HCT116 (cell line): Measurements from ENCODE around the gene MAPK1. TPM values are rescaled to one million over a fixed set of nuclear protein-coding genes. Genes with fewer than 3 reads are reported as not detected.

ENCODE experiments used
- ATAC-seq: fragments of 200-7000 bp; cut with Tn5 transposase; 2 replicates; pipeline ENCODE4 v1.9.1; 2020; ENCODE audit warnings: mild to moderate bottlenecking, moderate library complexity
- BruUV-seq: library from RNA; stranded (reverse); fragments of 400-500 nt; replicated peaks from 2 replicates; lab custom pipeline; 2021; lab: Mats Ljungman, UMichigan
- CTCF ChIA-PET: fragments of 300-600 bp; sonication (Branson Sonifier 250); formaldehyde crosslinking; loops from one replicate; lab custom pipeline; 2021; ENCODE audit warnings: antibody characterized with exemption; lab: Charles Lee
- POLR2A ChIA-PET: fragments of 300-600, 350-600 bp; sonication (Branson Sonifier 250); formaldehyde crosslinking; loops from one replicate; lab custom pipeline; 2021; ENCODE audit warnings: antibody characterized with exemption; lab: Charles Lee
- RAD21 ChIA-PET, 2 experiments: fragments of 300-600 bp; sonication (Branson Sonifier 250); formaldehyde crosslinking; loops; one replicate each; lab custom pipeline; 2023; ENCODE audit warnings: low total read pairs in 2 of 2; ENCODE audit not compliant: uncharacterized antibody in 2 of 2, unreplicated experiment in 2 of 2, low non-redundant PET in 1 of 2; lab: Charles Lee
- DNase-seq: peaks from one replicate; pipeline ENCODE4 v3.0.0-alpha.2; 2010; ENCODE audit warnings: low read depth, low spot score
- H2AFZ ChIP-seq: fragments of 200-600 bp; shearing (Covaris generic), sonication (generic); 2 replicates; pipeline ENCODE4 v1.6.1; 2017; ENCODE audit warnings: low read depth, mixed run types, mixed read lengths, antibody characterized with exemption, low read length; ENCODE audit not compliant: poor library complexity, severe bottlenecking
- H3K27ac ChIP-seq: 2 replicates; pipeline ENCODE4 v1.5.1; 2012; ENCODE audit warnings: low read depth, low read length
- H3K27me3 ChIP-seq: fragments of 200-600 bp; sonication (generic); 2 replicates; pipeline ENCODE4 v1.6.1; 2016; ENCODE audit warnings: mixed run types, low read length, mixed read lengths; ENCODE audit not compliant: insufficient read depth
- H3K36me3 ChIP-seq, 2 experiments: fragments of 200-500 bp in 1 of 2; fragments of 200-600 bp in 1 of 2; sonication (Bioruptor generic) in 1 of 2; sonication (generic) in 1 of 2; 2 replicates each; pipeline versions ENCODE4 v1.5.1 to v1.6.1; 2014 to 2016; ENCODE audit warnings: low read length in 2 of 2, inconsistent platforms in 1 of 2, mixed read lengths in 1 of 2, mixed run types in 1 of 2; ENCODE audit not compliant: insufficient read depth in 2 of 2, control insufficient read depth in 1 of 2
- H3K4me1 ChIP-seq, 2 experiments: fragments of 200-600 bp in 1 of 2; sonication (generic) in 1 of 2; 2 replicates each; pipeline versions ENCODE4 v1.5.1 to v1.6.1; 2012 to 2017; ENCODE audit warnings: low read length in 2 of 2, inconsistent platforms in 1 of 2, mild to moderate bottlenecking in 1 of 2, mixed read lengths in 1 of 2, mixed run types in 1 of 2, moderate library complexity in 1 of 2; ENCODE audit not compliant: insufficient read depth in 2 of 2, control insufficient read depth in 1 of 2
- H3K4me2 ChIP-seq: fragments of 200-600 bp; sonication (generic); 2 replicates; pipeline ENCODE4 v1.6.1; 2017; ENCODE audit warnings: mixed run types, low read length, mixed read lengths
- H3K4me3 ChIP-seq, 2 experiments: fragments of 200-600 bp in 1 of 2; sonication (generic) in 1 of 2; replicated peaks in 1 of 2; 2 replicates each; pipeline ENCODE4 v1.5.1; 2011 to 2016; ENCODE audit warnings: low read length in 2 of 2, control low read depth in 1 of 2, low read depth in 1 of 2, mild to moderate bottlenecking in 1 of 2, mixed read lengths in 1 of 2, mixed run types in 1 of 2
- H3K79me2 ChIP-seq: fragments of 200-600 bp; sonication (generic); 2 replicates; pipeline ENCODE4 v1.6.1; 2017; ENCODE audit warnings: mild to moderate bottlenecking, mixed run types, low read length, moderate library complexity, mixed read lengths; ENCODE audit not compliant: insufficient read depth
- H3K9ac ChIP-seq: fragments of 200-600 bp; sonication (generic); 2 replicates; pipeline ENCODE4 v1.6.1; 2016; ENCODE audit warnings: low read length, mixed read lengths
- H3K9me2 ChIP-seq: fragments of 200-600 bp; sonication (generic), shearing (Covaris generic); 2 replicates; pipeline ENCODE4 v1.6.1; 2017; ENCODE audit warnings: mixed run types, mild to moderate bottlenecking, moderate library complexity; ENCODE audit not compliant: insufficient read depth
- H3K9me3 ChIP-seq, 2 experiments: fragments of 200-500 bp in 1 of 2; fragments of 200-600 bp in 1 of 2; sonication (Bioruptor generic) in 1 of 2; sonication (generic) in 1 of 2; 2 replicates each; pipeline ENCODE4 v1.6.1; 2014 to 2017; ENCODE audit warnings: low read length in 2 of 2, mixed read lengths in 2 of 2, inconsistent platforms in 1 of 2, low read depth in 1 of 2, mild to moderate bottlenecking in 1 of 2, mixed run types in 1 of 2, moderate library complexity in 1 of 2; ENCODE audit not compliant: control insufficient read depth in 1 of 2, insufficient read depth in 1 of 2
- H4K20me1 ChIP-seq: fragments of 200-600 bp; sonication (generic), shearing (Covaris generic); 2 replicates; pipeline ENCODE4 v1.6.1; 2017; ENCODE audit warnings: mixed run types, mild to moderate bottlenecking, moderate library complexity; ENCODE audit not compliant: insufficient read depth
- CBX3 ChIP-seq: IDR thresholded peaks from 2 replicates; pipeline ENCODE4 v1.6.1; 2012; ENCODE audit warnings: low read depth
- CEBPB ChIP-seq: IDR thresholded peaks from 2 replicates; pipeline ENCODE4 v1.6.1; 2012; ENCODE audit warnings: low read depth
- EGR1 ChIP-seq: IDR thresholded peaks from 2 replicates; pipeline ENCODE4 v1.6.1; 2012; ENCODE audit warnings: low read depth
- ELF1 ChIP-seq: IDR thresholded peaks from 2 replicates; pipeline ENCODE4 v1.6.1; 2012; ENCODE audit warnings: low read depth, borderline replicate concordance
- EZH2 ChIP-seq: fragments of 200-600 bp; sonication (generic); IDR thresholded peaks from 2 replicates; pipeline ENCODE4 v1.6.1; 2017; ENCODE audit warnings: antibody characterized with exemption, mixed run types
- POLR2A ChIP-seq: IDR thresholded peaks from 2 replicates; pipeline ENCODE4 v1.7.0; 2011; ENCODE audit warnings: borderline replicate concordance; ENCODE audit not compliant: insufficient read depth, insufficient read length; ENCODE audit errors: extremely low read depth
- RAD21 ChIP-seq: IDR thresholded peaks from 2 replicates; pipeline ENCODE4 v1.6.1; 2012; ENCODE audit warnings: low read depth, mild to moderate bottlenecking
- SP1 ChIP-seq: IDR thresholded peaks from 2 replicates; pipeline ENCODE4 v1.6.1; 2012; ENCODE audit warnings: low read depth
- YY1 ChIP-seq: IDR thresholded peaks from 2 replicates; pipeline ENCODE4 v1.6.1; 2011; ENCODE audit warnings: low read length, low read depth, moderate library complexity, mild to moderate bottlenecking; ENCODE audit not compliant: insufficient replicate concordance; ENCODE audit errors: extremely low read depth
- ZFX ChIP-seq: fragments of 450-650 bp; IDR thresholded peaks from 2 replicates; pipeline ENCODE4 v1.6.1; 2017
- ZNF274 ChIP-seq: fragments of 200-500 bp; sonication (Bioruptor generic); IDR thresholded peaks from 2 replicates; pipeline ENCODE4 v1.6.1; 2014; ENCODE audit warnings: mild to moderate bottlenecking, low read depth, low read length, inconsistent platforms
- intact Hi-C: fragments of 100-400 bp; cut with micrococcal nuclease; formaldehyde crosslinking; loops from 2 replicates; pipeline ENCODE4 v1.10.0; 2022
- total RNA-seq: library from RNA; stranded (reverse); gene quantifications from one replicate; pipeline ENCODE4 v1.2.1, GENCODE V29; 2021; ENCODE audit not compliant: unreplicated experiment
- TF ChIP-seq, protein P1 (sequence below): IDR thresholded peaks from 2 replicates; pipeline ENCODE4 v1.6.1; 2012
- TF ChIP-seq, protein P2 (sequence below), 3 experiments: fragments of 200-600 bp in 1 of 3; sonication (generic) in 1 of 3; IDR thresholded peaks in 2 of 3; conservative IDR thresholded peaks in 1 of 3; 2 replicates each; pipeline ENCODE4 v1.5.1; 2012 to 2017; ENCODE audit warnings: low read depth in 2 of 3, low read length in 2 of 3, antibody characterized with exemption in 1 of 3, borderline replicate concordance in 1 of 3, control low read depth in 1 of 3, mild to moderate bottlenecking in 1 of 3, mixed read lengths in 1 of 3, mixed run types in 1 of 3, moderate library complexity in 1 of 3; ENCODE audit not compliant: insufficient read depth in 1 of 3
- TF ChIP-seq, protein P3 (sequence below): IDR thresholded peaks from 2 replicates; pipeline ENCODE4 v1.6.1; 2011; ENCODE audit warnings: mild to moderate bottlenecking, low read length, moderate library complexity; ENCODE audit not compliant: insufficient replicate concordance; ENCODE audit errors: extremely low read depth
- TF ChIP-seq, protein P4 (sequence below): IDR thresholded peaks from 2 replicates; pipeline ENCODE4 v1.6.1; 2012; ENCODE audit warnings: low read depth

The MAPK1 gene
- total RNA-seq, 1 experiment from 2014 or later: 137 TPM

DNA sequence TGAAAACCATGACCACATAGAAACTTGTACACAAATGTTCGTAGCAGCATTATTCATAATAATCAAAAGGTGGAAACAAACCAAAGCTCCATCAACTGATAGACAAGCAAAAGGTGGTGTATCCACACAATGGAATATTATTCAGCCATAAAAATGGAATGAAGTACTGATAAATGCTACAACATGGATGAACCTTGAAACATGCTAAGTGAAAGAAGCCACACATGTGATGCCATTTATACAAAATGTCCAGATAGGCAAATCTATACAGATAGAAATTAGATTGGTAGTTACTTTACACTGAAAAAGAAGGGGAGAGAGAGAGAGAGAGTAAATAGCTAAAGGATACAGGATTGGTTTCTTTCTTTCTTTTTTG, 27.7 kb downstream of the MAPK1 start:
- TF ChIP-seq SP1: no peak
- TF ChIP-seq CEBPB: no peak
- TF ChIP-seq POLR2A: no peak
- no peak for TF ChIP-seq CBX3
- no peak for TF ChIP-seq ZNF274
- no peak for TF ChIP-seq YY1
- TF ChIP-seq RAD21: no peak
- TF ChIP-seq ELF1: no peak
- TF ChIP-seq EZH2: no peak
- TF ChIP-seq EGR1: no peak
- TF ChIP-seq, protein P1, sequence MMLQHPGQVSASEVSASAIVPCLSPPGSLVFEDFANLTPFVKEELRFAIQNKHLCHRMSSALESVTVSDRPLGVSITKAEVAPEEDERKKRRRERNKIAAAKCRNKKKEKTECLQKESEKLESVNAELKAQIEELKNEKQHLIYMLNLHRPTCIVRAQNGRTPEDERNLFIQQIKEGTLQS: no peak
- TF ChIP-seq, protein P2, sequence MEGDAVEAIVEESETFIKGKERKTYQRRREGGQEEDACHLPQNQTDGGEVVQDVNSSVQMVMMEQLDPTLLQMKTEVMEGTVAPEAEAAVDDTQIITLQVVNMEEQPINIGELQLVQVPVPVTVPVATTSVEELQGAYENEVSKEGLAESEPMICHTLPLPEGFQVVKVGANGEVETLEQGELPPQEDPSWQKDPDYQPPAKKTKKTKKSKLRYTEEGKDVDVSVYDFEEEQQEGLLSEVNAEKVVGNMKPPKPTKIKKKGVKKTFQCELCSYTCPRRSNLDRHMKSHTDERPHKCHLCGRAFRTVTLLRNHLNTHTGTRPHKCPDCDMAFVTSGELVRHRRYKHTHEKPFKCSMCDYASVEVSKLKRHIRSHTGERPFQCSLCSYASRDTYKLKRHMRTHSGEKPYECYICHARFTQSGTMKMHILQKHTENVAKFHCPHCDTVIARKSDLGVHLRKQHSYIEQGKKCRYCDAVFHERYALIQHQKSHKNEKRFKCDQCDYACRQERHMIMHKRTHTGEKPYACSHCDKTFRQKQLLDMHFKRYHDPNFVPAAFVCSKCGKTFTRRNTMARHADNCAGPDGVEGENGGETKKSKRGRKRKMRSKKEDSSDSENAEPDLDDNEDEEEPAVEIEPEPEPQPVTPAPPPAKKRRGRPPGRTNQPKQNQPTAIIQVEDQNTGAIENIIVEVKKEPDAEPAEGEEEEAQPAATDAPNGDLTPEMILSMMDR (IDR thresholded peaks at IDR 0.05 in 2 of 3, conservative IDR thresholded peaks at IDR 0.05 in 1 of 3; ENCODE audit: borderline replicate concordance in 1 of 3, insufficient read depth in 1 of 3, low read depth in 2 of 3, low read length in 2 of 3): no peak
- TF ChIP-seq ZFX: no peak
- TF ChIP-seq, protein P3, sequence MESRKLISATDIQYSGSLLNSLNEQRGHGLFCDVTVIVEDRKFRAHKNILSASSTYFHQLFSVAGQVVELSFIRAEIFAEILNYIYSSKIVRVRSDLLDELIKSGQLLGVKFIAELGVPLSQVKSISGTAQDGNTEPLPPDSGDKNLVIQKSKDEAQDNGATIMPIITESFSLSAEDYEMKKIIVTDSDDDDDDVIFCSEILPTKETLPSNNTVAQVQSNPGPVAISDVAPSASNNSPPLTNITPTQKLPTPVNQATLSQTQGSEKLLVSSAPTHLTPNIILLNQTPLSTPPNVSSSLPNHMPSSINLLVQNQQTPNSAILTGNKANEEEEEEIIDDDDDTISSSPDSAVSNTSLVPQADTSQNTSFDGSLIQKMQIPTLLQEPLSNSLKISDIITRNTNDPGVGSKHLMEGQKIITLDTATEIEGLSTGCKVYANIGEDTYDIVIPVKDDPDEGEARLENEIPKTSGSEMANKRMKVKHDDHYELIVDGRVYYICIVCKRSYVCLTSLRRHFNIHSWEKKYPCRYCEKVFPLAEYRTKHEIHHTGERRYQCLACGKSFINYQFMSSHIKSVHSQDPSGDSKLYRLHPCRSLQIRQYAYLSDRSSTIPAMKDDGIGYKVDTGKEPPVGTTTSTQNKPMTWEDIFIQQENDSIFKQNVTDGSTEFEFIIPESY: no peak
- TF ChIP-seq, protein P4, sequence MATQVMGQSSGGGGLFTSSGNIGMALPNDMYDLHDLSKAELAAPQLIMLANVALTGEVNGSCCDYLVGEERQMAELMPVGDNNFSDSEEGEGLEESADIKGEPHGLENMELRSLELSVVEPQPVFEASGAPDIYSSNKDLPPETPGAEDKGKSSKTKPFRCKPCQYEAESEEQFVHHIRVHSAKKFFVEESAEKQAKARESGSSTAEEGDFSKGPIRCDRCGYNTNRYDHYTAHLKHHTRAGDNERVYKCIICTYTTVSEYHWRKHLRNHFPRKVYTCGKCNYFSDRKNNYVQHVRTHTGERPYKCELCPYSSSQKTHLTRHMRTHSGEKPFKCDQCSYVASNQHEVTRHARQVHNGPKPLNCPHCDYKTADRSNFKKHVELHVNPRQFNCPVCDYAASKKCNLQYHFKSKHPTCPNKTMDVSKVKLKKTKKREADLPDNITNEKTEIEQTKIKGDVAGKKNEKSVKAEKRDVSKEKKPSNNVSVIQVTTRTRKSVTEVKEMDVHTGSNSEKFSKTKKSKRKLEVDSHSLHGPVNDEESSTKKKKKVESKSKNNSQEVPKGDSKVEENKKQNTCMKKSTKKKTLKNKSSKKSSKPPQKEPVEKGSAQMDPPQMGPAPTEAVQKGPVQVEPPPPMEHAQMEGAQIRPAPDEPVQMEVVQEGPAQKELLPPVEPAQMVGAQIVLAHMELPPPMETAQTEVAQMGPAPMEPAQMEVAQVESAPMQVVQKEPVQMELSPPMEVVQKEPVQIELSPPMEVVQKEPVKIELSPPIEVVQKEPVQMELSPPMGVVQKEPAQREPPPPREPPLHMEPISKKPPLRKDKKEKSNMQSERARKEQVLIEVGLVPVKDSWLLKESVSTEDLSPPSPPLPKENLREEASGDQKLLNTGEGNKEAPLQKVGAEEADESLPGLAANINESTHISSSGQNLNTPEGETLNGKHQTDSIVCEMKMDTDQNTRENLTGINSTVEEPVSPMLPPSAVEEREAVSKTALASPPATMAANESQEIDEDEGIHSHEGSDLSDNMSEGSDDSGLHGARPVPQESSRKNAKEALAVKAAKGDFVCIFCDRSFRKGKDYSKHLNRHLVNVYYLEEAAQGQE: no peak
- H3K9me3 ChIP-seq: no peaks in the 10 kb centered on the region
- CTCF ChIA-PET: no interaction called here
- H3K79me2 ChIP-seq: peaks cover 97% of the 10 kb centered on the region
- no peak overlapping the region for H3K4me3 ChIP-seq
- H3K9ac ChIP-seq: no peak overlapping the region
- RAD21 ChIA-PET: no interaction called here
- POLR2A ChIA-PET: no interaction called here
- H3K4me1 ChIP-seq: peaks cover 28 to 42% of the 10 kb centered on the region in 2 experiments
- no peak overlapping the region for H3K27ac ChIP-seq
- H4K20me1 ChIP-seq: peaks cover 16% of the 10 kb centered on the region
- no TSS peak for BruUV-seq
- peak overlapping the region; percentile 5; the same call in 1 of the 2 replicates for H3K4me2 ChIP-seq
- H3K9me2 ChIP-seq: no peaks in the 10 kb centered on the region
- DNase-seq: no peak
- no peak for ATAC-seq
- intact Hi-C loops: no loop called here
- peaks cover 0 to 2% of the 10 kb centered on the region in 2 experiments; a peak in 1 of 4 replicates for H3K36me3 ChIP-seq
- H2AFZ ChIP-seq: no peak overlapping the region
- H3K27me3 ChIP-seq: no peaks in the 10 kb centered on the region
